Measurements from ENCODE around the gene ESR2.

Gene ESR2

DNA sequence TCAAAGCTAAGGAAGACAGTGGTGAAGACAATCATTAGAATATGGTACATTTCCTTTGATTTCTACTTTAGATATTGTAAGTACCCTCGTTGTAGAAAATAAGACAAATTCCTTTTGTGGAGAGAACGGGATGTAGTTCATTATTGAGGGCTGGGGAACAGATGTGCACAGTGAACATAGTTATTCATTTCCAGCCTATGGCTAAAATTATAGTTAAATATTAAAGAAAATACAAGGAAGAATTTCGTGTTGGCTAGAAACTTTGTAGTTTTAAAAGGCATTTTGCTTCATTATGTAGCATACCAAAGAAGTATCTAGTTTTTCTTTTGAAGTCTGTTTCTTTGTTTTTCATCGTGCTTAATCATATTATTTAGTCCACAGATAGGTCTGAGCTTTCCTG lies 201.8 kb downstream of the ESR2 start:
- H2BK15ac ChIP-seq (ENCODE audit: low read depth, poor library complexity, severe bottlenecking): no peak overlapping the region
- no peak overlapping the region for H3K18ac ChIP-seq (ENCODE audit: low read depth in 1 of 2, low read length in 2 of 2)
- H3K79me1 ChIP-seq (replicated peaks; ENCODE audit: low read length, poor library complexity, severe bottlenecking): no peaks in the 10 kb centered on the region
- no peak overlapping the region for H3K9ac ChIP-seq (ENCODE audit: low read length)
- H4K91ac ChIP-seq (ENCODE audit: low read length): no peak overlapping the region
- H3K9me3 ChIP-seq (ENCODE audit: control insufficient read depth, low read length): no peaks in the 10 kb centered on the region
- no peak overlapping the region for H2BK120ac ChIP-seq (ENCODE audit: low read depth, low read length)
- no peaks in the 10 kb centered on the region for H3K36me3 ChIP-seq (ENCODE audit: control insufficient read depth in 1 of 2, insufficient read depth in 2 of 2, low read depth in 1 of 2, low read length in 2 of 2)
- H3K14ac ChIP-seq (ENCODE audit: low read length in 2 of 2): no peak overlapping the region
- H3K23ac ChIP-seq (ENCODE audit: low read length in 2 of 2): no peak overlapping the region
- no peak overlapping the region for H2AK5ac ChIP-seq (ENCODE audit: low read length, severe bottlenecking)
- H2AFZ ChIP-seq (ENCODE audit: low read depth, low read length): no peak overlapping the region
- peaks cover 3% of the 10 kb centered on the region for H3K4me1 ChIP-seq (ENCODE audit: control insufficient read depth, insufficient read depth, low read depth, low read length)
- H3K27me3 ChIP-seq (ENCODE audit: control insufficient read depth in 1 of 2, insufficient read depth in 1 of 2, low read length in 2 of 2): no peaks in the 10 kb centered on the region
- 100% methylated on average over 1 of the region's 4 CpGs for WGBS
- H3K4me2 ChIP-seq (ENCODE audit: low read length, poor library complexity, severe bottlenecking): peak overlapping the region; percentile 26
- H2BK5ac ChIP-seq (ENCODE audit: low read depth, low read length, poor library complexity, severe bottlenecking): peak overlapping the region; percentile 39
- no peak overlapping the region for H3K4ac ChIP-seq (ENCODE audit: low read depth in 1 of 2, low read length in 2 of 2)
- no peak overlapping the region for H3K4me3 ChIP-seq (ENCODE audit: insufficient read depth in 1 of 2, low read depth in 1 of 2, low read length in 2 of 2)
- H4K8ac ChIP-seq (ENCODE audit: low read length): no peak overlapping the region
- DNase-seq: no peak
- H2BK12ac ChIP-seq (ENCODE audit: low read length in 2 of 2): no peak overlapping the region
- H3K27ac ChIP-seq (ENCODE audit: low read length, poor library complexity, severe bottlenecking): peak overlapping the region; percentile 98

DNA sequence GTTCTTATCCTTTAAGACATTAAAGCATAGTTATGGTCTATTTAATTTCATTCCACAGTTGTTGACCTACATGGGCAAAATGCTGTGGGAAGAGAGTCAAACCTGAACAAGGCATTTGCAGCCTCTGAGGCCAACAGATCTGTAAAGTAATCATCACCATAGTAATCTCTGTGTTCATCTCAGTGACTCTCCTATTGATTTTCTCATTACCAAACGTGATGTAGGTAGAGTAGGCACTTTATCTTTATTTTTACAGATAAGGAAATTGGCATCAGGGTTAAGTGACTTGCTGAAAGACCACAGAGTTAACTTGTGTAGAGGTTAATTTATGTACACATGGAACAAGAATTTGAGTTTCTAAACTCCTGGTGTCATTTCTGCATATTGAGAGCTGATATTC lies 203.0 kb downstream of the ESR2 start:
- WGBS: 92% methylated on average over 1 of the region's 1 CpG

DNA sequence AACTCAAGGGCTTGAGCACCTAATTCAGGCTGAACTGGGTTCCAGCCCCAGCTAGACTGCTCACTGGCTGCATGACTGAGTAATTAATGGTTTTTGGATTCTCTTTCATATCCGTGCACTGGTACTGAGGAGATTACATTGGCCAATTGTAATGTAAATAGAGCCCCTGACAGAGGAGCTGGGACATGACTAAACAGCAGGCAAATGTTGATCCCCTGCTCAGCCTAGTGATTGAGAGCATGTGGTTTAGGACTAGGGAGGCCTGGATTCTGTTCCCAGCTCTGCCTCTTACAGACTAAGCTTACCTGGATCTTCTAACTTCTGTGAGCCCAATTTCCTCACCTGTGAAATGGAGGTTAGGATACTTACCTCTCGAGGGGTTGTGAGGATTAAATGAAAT lies 204.3 kb downstream of the ESR2 start:
- no peak overlapping the region for H2BK12ac ChIP-seq (ENCODE audit: low read length in 2 of 2)
- no peak overlapping the region for H3K4me3 ChIP-seq (ENCODE audit: insufficient read depth in 1 of 2, low read depth in 1 of 2, low read length in 2 of 2)
- H3K9ac ChIP-seq (ENCODE audit: low read length): no peak overlapping the region
- H3K27me3 ChIP-seq (ENCODE audit: control insufficient read depth in 1 of 2, insufficient read depth in 1 of 2, low read length in 2 of 2): no peaks in the 10 kb centered on the region
- no peak overlapping the region for H2AFZ ChIP-seq (ENCODE audit: low read depth, low read length)
- no peak overlapping the region for H3K18ac ChIP-seq (ENCODE audit: low read depth in 1 of 2, low read length in 2 of 2)
- H2BK120ac ChIP-seq (ENCODE audit: low read depth, low read length): no peak overlapping the region
- no peak overlapping the region for H2BK15ac ChIP-seq (ENCODE audit: low read depth, poor library complexity, severe bottlenecking)
- no peak overlapping the region for H3K14ac ChIP-seq (ENCODE audit: low read length in 2 of 2)
- H3K4me1 ChIP-seq (ENCODE audit: control insufficient read depth, insufficient read depth, low read depth, low read length): peaks cover 2% of the 10 kb centered on the region
- no peaks in the 10 kb centered on the region for H3K36me3 ChIP-seq (ENCODE audit: control insufficient read depth in 1 of 2, insufficient read depth in 2 of 2, low read depth in 1 of 2, low read length in 2 of 2)
- no peak overlapping the region for H2BK5ac ChIP-seq (ENCODE audit: low read depth, low read length, poor library complexity, severe bottlenecking)
- no peak overlapping the region for H3K23ac ChIP-seq (ENCODE audit: low read length in 2 of 2)
- H3K27ac ChIP-seq (ENCODE audit: low read length, poor library complexity, severe bottlenecking): peak overlapping the region; percentile 57
- no peak overlapping the region for H4K8ac ChIP-seq (ENCODE audit: low read length)
- H3K4ac ChIP-seq (ENCODE audit: low read depth in 1 of 2, low read length in 2 of 2): no peak overlapping the region
- no peak overlapping the region for H3K4me2 ChIP-seq (ENCODE audit: low read length, poor library complexity, severe bottlenecking)
- WGBS: 0% methylated on average over 1 of the region's 2 CpGs
- no peak overlapping the region for H2AK5ac ChIP-seq (ENCODE audit: low read length, severe bottlenecking)
- no peaks in the 10 kb centered on the region for H3K79me1 ChIP-seq (replicated peaks; ENCODE audit: low read length, poor library complexity, severe bottlenecking)
- no peaks in the 10 kb centered on the region for H3K9me3 ChIP-seq (ENCODE audit: control insufficient read depth, low read length)
- no peak overlapping the region for H4K91ac ChIP-seq (ENCODE audit: low read length)
- peak; percentile 59 for DNase-seq

More for the DNA sequence above, 203.0 kb downstream of the ESR2 start:
- Histone ChIP-seq H3K27me3 (ENCODE audit: control insufficient read depth in 1 of 2, insufficient read depth in 1 of 2, low read length in 2 of 2) (no peaks in the 10 kb centered on the region), H3K23ac (ENCODE audit: low read length in 2 of 2) (no peak overlapping the region), H3K79me1 (replicated peaks; ENCODE audit: low read length, poor library complexity, severe bottlenecking) (no peaks in the 10 kb centered on the region), H2BK5ac (ENCODE audit: low read depth, low read length, poor library complexity, severe bottlenecking) (no peak overlapping the region), H3K4me2 (ENCODE audit: low read length, poor library complexity, severe bottlenecking) (no peak overlapping the region), H4K8ac (ENCODE audit: low read length) (no peak overlapping the region), H3K36me3 (ENCODE audit: control insufficient read depth in 1 of 2, insufficient read depth in 2 of 2, low read depth in 1 of 2, low read length in 2 of 2) (no peaks in the 10 kb centered on the region), H4K91ac (ENCODE audit: low read length) (no peak overlapping the region), H2BK12ac (ENCODE audit: low read length in 2 of 2) (no peak overlapping the region), H3K27ac (ENCODE audit: low read length, poor library complexity, severe bottlenecking) (peak overlapping the region; percentile 98), H3K9ac (ENCODE audit: low read length) (no peak overlapping the region), H3K4me1 (ENCODE audit: control insufficient read depth, insufficient read depth, low read depth, low read length) (peaks cover 3% of the 10 kb centered on the region), H2AFZ (ENCODE audit: low read depth, low read length) (no peak overlapping the region), H2AK5ac (ENCODE audit: low read length, severe bottlenecking) (peak overlapping the region; percentile 17), H3K14ac (ENCODE audit: low read length in 2 of 2) (no peak overlapping the region), H3K18ac (ENCODE audit: low read depth in 1 of 2, low read length in 2 of 2) (no peak overlapping the region), H3K9me3 (ENCODE audit: control insufficient read depth, low read length) (no peaks in the 10 kb centered on the region), H2BK15ac (ENCODE audit: low read depth, poor library complexity, severe bottlenecking) (no peak overlapping the region), H3K4me3 (ENCODE audit: insufficient read depth in 1 of 2, low read depth in 1 of 2, low read length in 2 of 2) (no peak overlapping the region), H2BK120ac (ENCODE audit: low read depth, low read length) (no peak overlapping the region), H3K4ac (ENCODE audit: low read depth in 1 of 2, low read length in 2 of 2) (no peak overlapping the region)
- no peak for DNase-seq

DNA sequence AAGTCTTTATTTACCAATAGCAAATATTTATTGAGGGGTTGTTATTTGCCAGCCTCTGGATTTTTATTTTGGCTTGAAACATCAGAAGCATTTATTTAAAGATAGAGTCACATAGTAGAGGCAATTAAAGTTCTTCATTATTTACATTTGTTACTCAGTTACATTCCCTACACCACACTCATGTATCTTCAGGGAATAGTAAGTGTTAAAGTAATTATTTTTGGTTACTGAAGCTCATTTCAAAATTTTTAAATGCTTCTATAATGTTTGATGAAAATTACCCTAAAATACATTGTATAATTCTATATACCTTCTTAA lies 205.6 kb downstream of the ESR2 start:
- no peak overlapping the region for H2AK5ac ChIP-seq (ENCODE audit: low read length, severe bottlenecking)
- no peak overlapping the region for H4K91ac ChIP-seq (ENCODE audit: low read length)
- no peaks in the 10 kb centered on the region for H3K36me3 ChIP-seq (ENCODE audit: control insufficient read depth in 1 of 2, insufficient read depth in 2 of 2, low read depth in 1 of 2, low read length in 2 of 2)
- H3K18ac ChIP-seq (ENCODE audit: low read depth in 1 of 2, low read length in 2 of 2): no peak overlapping the region
- no peak overlapping the region for H3K23ac ChIP-seq (ENCODE audit: low read length in 2 of 2)
- H3K9me3 ChIP-seq (ENCODE audit: control insufficient read depth, low read length): no peaks in the 10 kb centered on the region
- no peaks in the 10 kb centered on the region for H3K27me3 ChIP-seq (ENCODE audit: control insufficient read depth in 1 of 2, insufficient read depth in 1 of 2, low read length in 2 of 2)
- no peak overlapping the region for H3K4me3 ChIP-seq (ENCODE audit: insufficient read depth in 1 of 2, low read depth in 1 of 2, low read length in 2 of 2)
- H2AFZ ChIP-seq (ENCODE audit: low read depth, low read length): no peak overlapping the region
- no peak overlapping the region for H2BK12ac ChIP-seq (ENCODE audit: low read length in 2 of 2)
- H3K9ac ChIP-seq (ENCODE audit: low read length): no peak overlapping the region
- no peak overlapping the region for H3K14ac ChIP-seq (ENCODE audit: low read length in 2 of 2)
- H3K4me2 ChIP-seq (ENCODE audit: low read length, poor library complexity, severe bottlenecking): no peak overlapping the region
- H3K4me1 ChIP-seq (ENCODE audit: control insufficient read depth, insufficient read depth, low read depth, low read length): peaks cover under 1% of the 10 kb centered on the region
- H2BK15ac ChIP-seq (ENCODE audit: low read depth, poor library complexity, severe bottlenecking): no peak overlapping the region
- H3K79me1 ChIP-seq (replicated peaks; ENCODE audit: low read length, poor library complexity, severe bottlenecking): peaks cover 2% of the 10 kb centered on the region
- no peak overlapping the region for H2BK5ac ChIP-seq (ENCODE audit: low read depth, low read length, poor library complexity, severe bottlenecking)
- no peak overlapping the region for H4K8ac ChIP-seq (ENCODE audit: low read length)
- H3K4ac ChIP-seq (ENCODE audit: low read depth in 1 of 2, low read length in 2 of 2): no peak overlapping the region
- no peak overlapping the region for H2BK120ac ChIP-seq (ENCODE audit: low read depth, low read length)
- DNase-seq: no peak
- H3K27ac ChIP-seq (ENCODE audit: low read length, poor library complexity, severe bottlenecking): no peak overlapping the region
